ENCODE measurements around the gene ACOXL.

DNA sequence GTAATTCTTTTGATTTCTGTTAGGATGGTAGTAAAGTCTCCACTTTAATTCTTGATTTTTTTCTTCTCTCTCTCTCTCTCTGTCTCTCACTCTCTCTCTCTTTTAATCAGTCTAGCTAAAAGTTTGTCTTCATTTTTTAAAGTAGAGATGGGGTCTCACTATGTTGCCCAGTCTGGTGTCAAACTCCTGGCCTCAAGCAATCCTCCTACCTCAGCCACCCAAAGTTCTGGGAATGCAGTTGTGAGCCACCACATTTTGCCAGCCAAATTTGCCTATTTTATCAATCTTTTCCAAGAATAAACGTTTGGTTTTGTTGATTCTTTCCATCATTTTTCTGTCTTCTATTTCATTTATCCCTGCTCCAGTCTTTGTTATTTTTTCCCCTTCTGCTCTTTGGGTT lies 23.9 kb upstream of the ACOXL start:
- TF ChIP-seq, protein P1, sequence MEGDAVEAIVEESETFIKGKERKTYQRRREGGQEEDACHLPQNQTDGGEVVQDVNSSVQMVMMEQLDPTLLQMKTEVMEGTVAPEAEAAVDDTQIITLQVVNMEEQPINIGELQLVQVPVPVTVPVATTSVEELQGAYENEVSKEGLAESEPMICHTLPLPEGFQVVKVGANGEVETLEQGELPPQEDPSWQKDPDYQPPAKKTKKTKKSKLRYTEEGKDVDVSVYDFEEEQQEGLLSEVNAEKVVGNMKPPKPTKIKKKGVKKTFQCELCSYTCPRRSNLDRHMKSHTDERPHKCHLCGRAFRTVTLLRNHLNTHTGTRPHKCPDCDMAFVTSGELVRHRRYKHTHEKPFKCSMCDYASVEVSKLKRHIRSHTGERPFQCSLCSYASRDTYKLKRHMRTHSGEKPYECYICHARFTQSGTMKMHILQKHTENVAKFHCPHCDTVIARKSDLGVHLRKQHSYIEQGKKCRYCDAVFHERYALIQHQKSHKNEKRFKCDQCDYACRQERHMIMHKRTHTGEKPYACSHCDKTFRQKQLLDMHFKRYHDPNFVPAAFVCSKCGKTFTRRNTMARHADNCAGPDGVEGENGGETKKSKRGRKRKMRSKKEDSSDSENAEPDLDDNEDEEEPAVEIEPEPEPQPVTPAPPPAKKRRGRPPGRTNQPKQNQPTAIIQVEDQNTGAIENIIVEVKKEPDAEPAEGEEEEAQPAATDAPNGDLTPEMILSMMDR (IDR thresholded peaks at IDR 0.05), result no peak
- no peak for TF ChIP-seq POLR2A (IDR thresholded peaks at IDR 0.05)

All from right lobe of liver (tissue), 4 donors.